CD4-positive, alpha-beta memory T cell (primary cell): Measurements from ENCODE around the gene NOL4L. TPM values are rescaled to one million over a fixed set of nuclear protein-coding genes. Genes with fewer than 3 reads are reported as not detected.
"Not testable (repeated sequence)": the region's sequence is repeated elsewhere in the genome, so short reads cannot be mapped to it uniquely, and the experiment has no call there.

Experiments used
- CTCF ChIA-PET: fragments of 350-600 bp; sonication (Branson Sonifier 250); formaldehyde crosslinking; loops from one replicate; lab custom pipeline; 2021; ENCODE audit warnings: inconsistent platforms; ENCODE audit not compliant: partially characterized antibody; lab: Charles Lee
- POLR2A ChIA-PET: fragments of 350-600 bp; sonication (Branson Sonifier 250); formaldehyde crosslinking; loops from one replicate; lab custom pipeline; 2021; ENCODE audit not compliant: partially characterized antibody; lab: Charles Lee
- DNase-seq, 5 donors: peaks; one replicate each; pipeline versions ENCODE4 v3.0.0 to v3.0.0-alpha.2; 2020 to 2022; ENCODE audit warnings: mixed read lengths in 1 of 5
- H3K27ac ChIP-seq: one replicate; pipeline ENCODE4 v1.7.0; 2013; ENCODE audit warnings: low read depth, low read length
- H3K27me3 ChIP-seq: 2 replicates; pipeline ENCODE4 v1.7.0; 2013; ENCODE audit warnings: mild to moderate bottlenecking, low read length, moderate library complexity; ENCODE audit not compliant: insufficient read depth
- H3K36me3 ChIP-seq: 2 replicates; pipeline ENCODE4 v1.7.0; 2013; ENCODE audit warnings: mild to moderate bottlenecking, low read length, moderate library complexity; ENCODE audit not compliant: insufficient read depth
- H3K4me1 ChIP-seq: 2 replicates; pipeline ENCODE4 v1.7.0; 2013; ENCODE audit warnings: mild to moderate bottlenecking, low read length, moderate library complexity; ENCODE audit not compliant: insufficient read depth
- H3K4me3 ChIP-seq, 2 donors: one replicate each; pipeline ENCODE4 v1.7.0; 2013; ENCODE audit warnings: low read length in 2 of 2, mild to moderate bottlenecking in 1 of 2
- H3K9me3 ChIP-seq, 2 donors: one replicate each; pipeline ENCODE4 v1.7.0; 2013; ENCODE audit warnings: low read length in 2 of 2, control low read depth in 1 of 2; ENCODE audit not compliant: control insufficient read depth in 1 of 2
- H3K27ac Mint-ChIP-seq, 7 donors: one replicate each; pipeline ENCODE4 v1.8.0; 2020 to 2021; ENCODE audit warnings: mixed read lengths in 7 of 7, mild to moderate bottlenecking in 6 of 7, inconsistent platforms in 3 of 7, moderate library complexity in 3 of 7
- H3K27me3 Mint-ChIP-seq, 2 donors: one replicate each; pipeline ENCODE4 v1.8.0; 2020 to 2021; ENCODE audit warnings: mixed read lengths in 2 of 2
- H3K36me3 Mint-ChIP-seq, 2 donors: one replicate each; pipeline ENCODE4 v1.8.0; 2020 to 2021; ENCODE audit warnings: mixed read lengths in 2 of 2, inconsistent platforms in 1 of 2, mild to moderate bottlenecking in 1 of 2
- H3K4me1 Mint-ChIP-seq, 4 donors: one replicate each; pipeline ENCODE4 v1.8.0; 2020 to 2021; ENCODE audit warnings: mixed read lengths in 4 of 4, mild to moderate bottlenecking in 1 of 4
- H3K4me3 Mint-ChIP-seq, 8 donors: one replicate each; pipeline ENCODE4 v1.8.0; 2020 to 2021; ENCODE audit warnings: mixed read lengths in 8 of 8, mild to moderate bottlenecking in 7 of 8, moderate library complexity in 6 of 8, inconsistent platforms in 3 of 8
- H3K9me3 Mint-ChIP-seq, 8 donors: one replicate each; pipeline ENCODE4 v1.8.0; 2020 to 2021; ENCODE audit warnings: mixed read lengths in 8 of 8, mild to moderate bottlenecking in 5 of 8, inconsistent platforms in 3 of 8, moderate library complexity in 1 of 8
- intact Hi-C: fragments of 100-400 bp; cut with micrococcal nuclease; formaldehyde crosslinking; loops from one replicate; pipeline ENCODE4 v1.15.1; 2023
- polyA plus RNA-seq, 2 donors: library from polyadenylated mRNA; unstranded; fragments of 300-500 nt; fragmentation: Illumina TruSeq; gene quantifications; one replicate each; pipeline ENCODE4 v1.2.3, GENCODE V29; 2021
- total RNA-seq, 2 experiments: library from RNA; stranded (reverse); gene quantifications; one replicate each; pipeline ENCODE4 v1.2.3, GENCODE V29; 2021

NOL4L gene
- total and polyA plus RNA-seq, 4 experiments from 2014 or later, result 7.0 to 74.2 (median 47.5) TPM

DNA sequence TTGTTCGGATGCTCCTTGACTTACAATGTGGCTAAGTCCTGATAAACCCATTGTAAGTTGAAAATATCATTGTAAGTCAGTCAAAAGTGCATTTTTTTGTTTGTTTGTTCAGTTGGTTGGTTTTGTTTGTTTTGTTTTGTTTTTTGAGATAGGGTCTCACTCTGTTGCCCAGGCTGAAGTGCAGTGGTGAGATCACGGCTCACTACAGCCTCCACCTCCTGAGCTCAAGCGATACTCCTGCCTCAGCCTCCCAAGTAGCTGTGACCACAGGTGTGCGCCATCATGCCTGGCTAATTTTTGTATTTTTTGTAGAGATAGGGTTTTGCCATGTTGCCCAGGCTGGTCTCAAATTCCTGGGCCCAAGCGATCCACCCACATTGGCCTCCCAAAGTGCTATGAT is 9.5 kb upstream of the NOL4L start:
- H3K4me3 Mint-ChIP-seq, H3K27ac Mint-ChIP-seq, H3K36me3 Mint-ChIP-seq, H3K9me3 ChIP-seq, H3K4me1 ChIP-seq, H3K27me3 Mint-ChIP-seq, intact Hi-C loops, DNase-seq, POLR2A ChIA-PET, H3K27ac ChIP-seq, H3K4me1 Mint-ChIP-seq, CTCF ChIA-PET, H3K4me3 ChIP-seq, H3K36me3 ChIP-seq, H3K27me3 ChIP-seq, H3K9me3 Mint-ChIP-seq: not testable (repeated sequence)

DNA sequence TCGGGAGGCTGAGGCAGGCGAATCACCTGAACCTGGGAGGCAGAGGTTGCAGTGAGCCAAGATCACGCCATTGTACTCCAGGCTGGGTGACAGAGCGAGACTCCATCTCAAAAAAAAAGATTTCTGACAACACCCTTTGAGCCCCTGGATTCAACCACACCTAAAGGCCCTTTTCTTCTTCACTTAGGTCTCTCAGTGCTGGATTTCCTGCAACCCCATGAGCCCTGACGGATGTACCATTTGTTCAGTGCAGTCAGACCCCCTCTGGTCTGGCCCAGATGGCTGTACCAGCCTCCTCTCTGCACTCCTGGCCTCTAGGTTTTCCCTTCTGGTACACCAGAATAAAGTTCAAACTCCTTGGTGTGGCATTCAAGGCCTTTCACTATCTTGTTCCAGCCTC is 9.1 kb upstream of the NOL4L start:
- Mint-ChIP-seq H3K27me3 (no peaks in the 10 kb centered on the region), H3K4me3 (no peak overlapping the region), H3K9me3 (no peaks in the 10 kb centered on the region), H3K36me3 (no peaks in the 10 kb centered on the region), H3K4me1 (peaks cover 0 to 1% (median 0%) of the 10 kb centered on the region in 4 donors), H3K27ac (peak overlapping the region in 1 of 7 donors; percentile 75)
- DNase-seq, result no peak
- Histone ChIP-seq H3K4me3 (no peak overlapping the region), H3K4me1 (no peaks in the 10 kb centered on the region), H3K27ac (no peak overlapping the region), H3K36me3 (no peaks in the 10 kb centered on the region), H3K27me3 (no peaks in the 10 kb centered on the region), H3K9me3 (no peaks in the 10 kb centered on the region)
- intact Hi-C loops, result no loop called here
- ChIA-PET POLR2A (no interaction called here), CTCF (no interaction called here)

DNA sequence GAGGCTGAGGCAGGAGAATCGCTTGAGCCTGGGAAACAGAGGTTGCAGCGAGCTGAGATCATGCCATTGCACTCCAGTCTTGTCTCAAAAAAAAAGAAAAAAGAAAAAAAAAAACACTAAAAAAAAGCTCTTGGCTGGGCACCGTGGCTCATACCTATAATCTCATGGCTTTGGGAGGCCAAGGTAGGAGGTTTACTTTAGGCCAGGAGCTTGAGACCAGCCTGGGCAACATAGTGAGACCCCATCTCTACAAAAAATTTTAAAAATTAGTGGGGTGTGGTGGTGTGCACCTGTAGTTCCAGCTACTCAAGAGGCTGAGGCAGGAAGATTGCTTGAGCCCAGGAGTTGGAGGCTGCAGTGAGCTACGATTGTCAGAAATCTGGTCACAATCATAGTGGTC is 7.5 kb upstream of the NOL4L start:
- H3K4me1 ChIP-seq, H3K36me3 ChIP-seq, H3K36me3 Mint-ChIP-seq, H3K27me3 Mint-ChIP-seq, H3K9me3 ChIP-seq, H3K4me3 ChIP-seq, H3K27ac Mint-ChIP-seq, H3K27ac ChIP-seq, intact Hi-C loops, H3K4me3 Mint-ChIP-seq, DNase-seq, H3K9me3 Mint-ChIP-seq, H3K4me1 Mint-ChIP-seq, H3K27me3 ChIP-seq: not testable (repeated sequence)
- ChIA-PET POLR2A (interaction anchor here (0.8 kb wide), 1 partner anchor 170 kb away, joined by 3 read pairs; no protein-coding TSS in a partner anchor), CTCF (interaction anchor here (1.3 to 2.3 kb wide), 2 partner anchors 71 to 81 kb away, joined by 3 to 9 read pairs; partner anchors contain the start of gene C20orf203)

DNA sequence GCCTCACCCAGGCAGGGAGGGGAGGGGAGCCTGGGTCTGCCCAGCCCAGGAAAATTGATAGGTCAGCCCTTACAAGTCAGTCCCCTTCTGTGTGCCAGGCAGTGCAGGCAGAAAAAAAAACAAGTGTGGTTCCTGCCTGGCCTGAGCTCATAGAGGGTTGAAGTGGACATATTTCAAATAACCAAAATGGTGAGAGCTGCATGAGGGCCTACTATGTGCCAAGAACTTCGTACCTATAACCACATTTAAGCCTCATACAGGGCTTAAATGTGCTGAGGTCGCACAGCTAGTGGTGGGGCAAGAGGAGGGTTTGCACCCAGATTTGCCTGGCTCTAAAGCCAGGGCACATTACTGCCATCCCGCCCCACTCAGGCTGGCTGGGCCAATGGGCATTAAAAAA is 6.9 kb upstream of the NOL4L start:
- DNase-seq, result no peak
- Histone ChIP-seq H3K36me3 (no peaks in the 10 kb centered on the region), H3K27me3 (no peaks in the 10 kb centered on the region), H3K27ac (no peak overlapping the region), H3K4me1 (peaks cover 4% of the 10 kb centered on the region), H3K4me3 (no peak overlapping the region), H3K9me3 (no peaks in the 10 kb centered on the region)
- intact Hi-C loops, result no loop called here
- Mint-ChIP-seq H3K9me3 (no peaks in the 10 kb centered on the region), H3K27me3 (no peaks in the 10 kb centered on the region), H3K4me3 (no peak overlapping the region), H3K27ac (no peak overlapping the region), H3K36me3 (no peaks in the 10 kb centered on the region), H3K4me1 (peaks cover 0 to 8% (median 4%) of the 10 kb centered on the region in 4 donors)
- POLR2A ChIA-PET, result no interaction called here
- CTCF ChIA-PET, result interaction anchor here (1.3 to 2.3 kb wide), 2 partner anchors 71 to 82 kb away, joined by 3 to 9 read pairs; partner anchors contain the start of gene C20orf203

DNA sequence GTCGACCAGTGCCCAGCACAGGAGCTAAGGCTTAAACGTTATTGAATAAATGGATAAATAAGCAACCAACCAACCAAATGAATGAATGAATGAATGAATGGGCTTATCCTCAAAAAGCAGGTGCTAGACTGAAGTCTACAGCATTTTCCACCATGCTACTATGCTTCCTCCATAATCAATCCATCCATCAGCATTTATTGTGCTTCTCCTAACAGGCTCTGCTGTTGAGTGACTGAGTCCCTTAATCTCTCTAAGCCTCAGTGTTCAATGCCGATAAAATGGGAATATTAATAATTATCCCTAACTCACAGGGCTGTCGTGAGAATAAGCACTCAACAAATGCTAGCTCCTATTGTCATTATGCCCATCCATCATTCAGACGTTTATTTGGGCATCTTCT is 4.6 kb upstream of the NOL4L start:
- ChIA-PET POLR2A (interaction anchor here (13.4 kb wide), 1 partner anchor 53 kb away, joined by 283 read pairs; no protein-coding TSS in a partner anchor), CTCF (interaction anchor here (1.5 to 1.8 kb wide), 2 partner anchors 50 to 68 kb away, joined by 6 to 7 read pairs; no protein-coding TSS in a partner anchor)
- H3K27me3 ChIP-seq, result no peaks in the 10 kb centered on the region
- Mint-ChIP-seq H3K27me3 (no peaks in the 10 kb centered on the region), H3K9me3 (peaks cover 0 to 3% (median 0%) of the 10 kb centered on the region in 8 donors), H3K27ac (no peak overlapping the region), H3K4me1 (peaks cover 9 to 22% (median 12%) of the 10 kb centered on the region in 4 donors), H3K36me3 (peaks cover 0 to 7% of the 10 kb centered on the region in 2 donors), H3K4me3 (no peak overlapping the region)
- DNase-seq, result no peak
- H3K4me3 ChIP-seq, result no peak overlapping the region
- H3K4me1 ChIP-seq, result peaks cover 15% of the 10 kb centered on the region
- no peaks in the 10 kb centered on the region for H3K36me3 ChIP-seq
- intact Hi-C loops, result no loop called here
- no peak overlapping the region for H3K27ac ChIP-seq
- H3K9me3 ChIP-seq, result no peaks in the 10 kb centered on the region

DNA sequence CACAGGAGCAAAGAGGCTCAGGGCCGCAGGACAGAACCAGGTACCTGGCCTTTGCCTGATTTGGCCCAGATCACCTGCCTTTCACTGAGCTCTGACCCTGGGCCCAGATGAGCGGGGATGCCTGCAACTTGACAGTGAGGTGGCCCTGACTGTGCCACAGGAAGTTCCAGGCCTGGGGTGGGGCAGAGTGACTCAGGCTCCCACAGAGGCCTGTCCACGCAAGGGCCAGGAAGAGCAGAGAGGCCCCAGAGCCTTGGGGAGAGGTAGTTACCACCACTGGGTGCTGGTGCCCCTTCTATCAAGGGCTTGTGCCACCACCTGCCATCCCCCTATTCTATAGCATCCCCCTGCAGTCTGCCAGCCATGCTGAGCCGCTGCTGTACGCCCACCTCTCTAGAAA is 4.1 kb upstream of the NOL4L start:
- Histone ChIP-seq H3K9me3 (no peaks in the 10 kb centered on the region), H3K4me1 (peaks cover 15% of the 10 kb centered on the region), H3K27ac (no peak overlapping the region), H3K4me3 (no peak overlapping the region), H3K27me3 (no peaks in the 10 kb centered on the region), H3K36me3 (no peaks in the 10 kb centered on the region)
- Mint-ChIP-seq H3K4me1 (peaks cover 7 to 22% (median 12%) of the 10 kb centered on the region in 4 donors), H3K4me3 (no peak overlapping the region), H3K27ac (no peak overlapping the region), H3K36me3 (peaks cover 0 to 7% of the 10 kb centered on the region in 2 donors), H3K27me3 (no peaks in the 10 kb centered on the region), H3K9me3 (peaks cover 0 to 3% (median 0%) of the 10 kb centered on the region in 8 donors)
- no peak for DNase-seq
- ChIA-PET POLR2A (interaction anchor here (13.4 kb wide), 1 partner anchor 52 kb away, joined by 283 read pairs; no protein-coding TSS in a partner anchor), CTCF (interaction anchor here (1.5 to 1.8 kb wide), 2 partner anchors 49 to 67 kb away, joined by 6 to 7 read pairs; no protein-coding TSS in a partner anchor)
- intact Hi-C loops, result no loop called here

DNA sequence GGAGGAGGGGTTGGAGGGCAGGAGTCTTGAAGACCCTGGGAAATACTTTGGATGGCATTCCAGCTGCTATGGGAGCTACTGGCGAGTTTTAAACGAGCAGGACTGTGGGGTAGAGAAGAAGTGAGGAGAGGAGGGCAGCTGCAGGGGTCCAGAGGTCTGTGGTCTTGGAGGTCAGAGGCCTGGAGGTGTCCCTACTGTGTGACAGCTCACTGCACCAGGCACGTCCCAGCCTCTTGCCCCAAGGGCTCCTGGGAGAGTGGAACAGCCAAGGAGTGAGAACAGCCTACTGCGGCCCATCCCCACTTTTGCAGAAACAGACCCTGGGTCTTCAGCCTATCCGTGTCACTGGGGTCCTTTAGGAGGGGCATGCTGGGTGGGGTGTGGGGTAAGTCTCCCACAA is 2.9 kb upstream of the NOL4L start:
- Histone ChIP-seq H3K36me3 (no peaks in the 10 kb centered on the region), H3K27ac (no peak overlapping the region), H3K4me3 (no peak overlapping the region), H3K4me1 (peaks cover 15% of the 10 kb centered on the region), H3K27me3 (no peaks in the 10 kb centered on the region), H3K9me3 (no peaks in the 10 kb centered on the region)
- POLR2A ChIA-PET, result interaction anchor here (1.2 to 13.4 kb wide), 2 partner anchors 31 to 51 kb away, joined by 3 to 283 read pairs; no protein-coding TSS in a partner anchor
- CTCF ChIA-PET, result interaction anchor here (0.6 to 3.2 kb wide), 2 partner anchors 66 to 317 kb away, joined by 3 to 20 read pairs; no protein-coding TSS in a partner anchor
- Mint-ChIP-seq H3K27ac (peak overlapping the region in 1 of 7 donors; percentile 56), H3K36me3 (peaks cover 0 to 7% of the 10 kb centered on the region in 2 donors), H3K9me3 (peaks cover 0 to 3% (median 0%) of the 10 kb centered on the region in 8 donors), H3K4me3 (peak overlapping the region in 1 of 8 donors; percentile 27), H3K27me3 (no peaks in the 10 kb centered on the region), H3K4me1 (peaks cover 7 to 22% (median 12%) of the 10 kb centered on the region in 4 donors)
- no peak for DNase-seq
- intact Hi-C loops, result no loop called here
